ENCODE results near the gene GRK6. TPM values are rescaled to one million over a fixed set of nuclear protein-coding genes. Genes with fewer than 3 reads are reported as not detected.

The GRK6 gene
- total and polyA plus RNA-seq, 9 of the 15 experiments (the other 6 are each of a cell fraction or from before 2014, with no cell fraction given), result 0.63 to 122 (median 44.5) TPM

DNA sequence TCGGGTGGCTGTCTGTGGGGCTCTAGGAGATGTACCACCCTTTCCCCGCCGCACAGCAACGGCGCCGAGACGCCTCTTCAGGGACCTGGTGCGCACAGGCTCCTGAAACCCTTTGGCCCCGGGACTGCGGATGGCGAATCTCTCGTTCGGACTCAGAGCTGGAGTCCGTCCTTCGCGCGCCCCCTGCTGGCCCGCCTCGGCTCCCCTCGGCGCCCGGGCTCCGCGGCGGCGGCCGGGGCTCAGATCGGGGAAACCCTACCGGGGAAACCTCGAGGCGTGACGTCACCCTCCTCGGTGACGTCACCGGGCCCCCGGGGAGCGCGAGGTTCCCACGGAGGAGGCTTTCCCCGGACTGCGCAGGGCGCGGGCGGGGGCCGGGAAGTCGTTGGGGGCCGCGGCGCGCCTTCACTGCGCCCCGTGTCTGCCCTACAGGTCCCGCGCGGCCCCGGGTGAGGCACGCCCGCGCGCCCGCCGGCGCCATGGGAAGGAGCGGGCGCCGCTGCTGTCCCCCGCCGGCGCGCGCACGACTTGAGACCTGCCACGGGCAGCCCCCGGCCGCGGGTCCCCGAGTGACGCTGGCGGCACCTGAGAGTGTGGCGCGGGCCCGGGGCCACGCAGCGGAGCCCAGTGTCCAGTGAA lies 28.0 kb downstream of the GRK6 start (continued):
- TF ChIP-seq STAG1 (CRISPR knock-in tag; IDR thresholded peaks at IDR 0.05; ENCODE audit: borderline replicate concordance) (peak; percentile 60; the same call in 1 of the 2 replicates), GABPA (tag; conservative IDR thresholded peaks at IDR 0.05; ENCODE audit: low read depth) (no peak), MXI1 (IDR thresholded peaks at IDR 0.05; ENCODE audit: low read depth, low read length) (no peak), TRIM24 (IDR thresholded peaks at IDR 0.05) (no peak), HNRNPH1 (optimal IDR thresholded peaks at IDR 0.05; ENCODE audit: low read depth, low read length) (no peak), CREB1 (IDR thresholded peaks at IDR 0.05) (peak; percentile 96), CREB1 (CRISPR knock-in tag; IDR thresholded peaks at IDR 0.05) (peak; percentile 96), MYBL2 (IDR thresholded peaks at IDR 0.05; ENCODE audit: low read depth) (no peak), MYBL2 (CRISPR knock-in tag; IDR thresholded peaks at IDR 0.05; ENCODE audit: borderline replicate concordance) (no peak), ZNF695 (CRISPR knock-in tag; IDR thresholded peaks at IDR 0.05) (no peak), RFX5 (IDR thresholded peaks at IDR 0.05; ENCODE audit: low read depth, low read length) (peak; percentile 56; the same call in 1 of the 2 replicates)
- TF ChIP-seq, protein P1, sequence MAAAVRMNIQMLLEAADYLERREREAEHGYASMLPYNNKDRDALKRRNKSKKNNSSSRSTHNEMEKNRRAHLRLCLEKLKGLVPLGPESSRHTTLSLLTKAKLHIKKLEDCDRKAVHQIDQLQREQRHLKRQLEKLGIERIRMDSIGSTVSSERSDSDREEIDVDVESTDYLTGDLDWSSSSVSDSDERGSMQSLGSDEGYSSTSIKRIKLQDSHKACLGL (CRISPR knock-in tag; IDR thresholded peaks at IDR 0.05; ENCODE audit: borderline replicate concordance, poor library complexity, severe bottlenecking), result no peak
- TF ChIP-seq, protein P2, sequence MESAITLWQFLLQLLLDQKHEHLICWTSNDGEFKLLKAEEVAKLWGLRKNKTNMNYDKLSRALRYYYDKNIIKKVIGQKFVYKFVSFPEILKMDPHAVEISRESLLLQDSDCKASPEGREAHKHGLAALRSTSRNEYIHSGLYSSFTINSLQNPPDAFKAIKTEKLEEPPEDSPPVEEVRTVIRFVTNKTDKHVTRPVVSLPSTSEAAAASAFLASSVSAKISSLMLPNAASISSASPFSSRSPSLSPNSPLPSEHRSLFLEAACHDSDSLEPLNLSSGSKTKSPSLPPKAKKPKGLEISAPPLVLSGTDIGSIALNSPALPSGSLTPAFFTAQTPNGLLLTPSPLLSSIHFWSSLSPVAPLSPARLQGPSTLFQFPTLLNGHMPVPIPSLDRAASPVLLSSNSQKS (CRISPR knock-in tag; IDR thresholded peaks at IDR 0.05), result no peak
- TF ChIP-seq, protein P3, sequence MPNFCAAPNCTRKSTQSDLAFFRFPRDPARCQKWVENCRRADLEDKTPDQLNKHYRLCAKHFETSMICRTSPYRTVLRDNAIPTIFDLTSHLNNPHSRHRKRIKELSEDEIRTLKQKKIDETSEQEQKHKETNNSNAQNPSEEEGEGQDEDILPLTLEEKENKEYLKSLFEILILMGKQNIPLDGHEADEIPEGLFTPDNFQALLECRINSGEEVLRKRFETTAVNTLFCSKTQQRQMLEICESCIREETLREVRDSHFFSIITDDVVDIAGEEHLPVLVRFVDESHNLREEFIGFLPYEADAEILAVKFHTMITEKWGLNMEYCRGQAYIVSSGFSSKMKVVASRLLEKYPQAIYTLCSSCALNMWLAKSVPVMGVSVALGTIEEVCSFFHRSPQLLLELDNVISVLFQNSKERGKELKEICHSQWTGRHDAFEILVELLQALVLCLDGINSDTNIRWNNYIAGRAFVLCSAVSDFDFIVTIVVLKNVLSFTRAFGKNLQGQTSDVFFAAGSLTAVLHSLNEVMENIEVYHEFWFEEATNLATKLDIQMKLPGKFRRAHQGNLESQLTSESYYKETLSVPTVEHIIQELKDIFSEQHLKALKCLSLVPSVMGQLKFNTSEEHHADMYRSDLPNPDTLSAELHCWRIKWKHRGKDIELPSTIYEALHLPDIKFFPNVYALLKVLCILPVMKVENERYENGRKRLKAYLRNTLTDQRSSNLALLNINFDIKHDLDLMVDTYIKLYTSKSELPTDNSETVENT (CRISPR knock-in tag; IDR thresholded peaks at IDR 0.05), result no peak
- TF ChIP-seq, protein P4, sequence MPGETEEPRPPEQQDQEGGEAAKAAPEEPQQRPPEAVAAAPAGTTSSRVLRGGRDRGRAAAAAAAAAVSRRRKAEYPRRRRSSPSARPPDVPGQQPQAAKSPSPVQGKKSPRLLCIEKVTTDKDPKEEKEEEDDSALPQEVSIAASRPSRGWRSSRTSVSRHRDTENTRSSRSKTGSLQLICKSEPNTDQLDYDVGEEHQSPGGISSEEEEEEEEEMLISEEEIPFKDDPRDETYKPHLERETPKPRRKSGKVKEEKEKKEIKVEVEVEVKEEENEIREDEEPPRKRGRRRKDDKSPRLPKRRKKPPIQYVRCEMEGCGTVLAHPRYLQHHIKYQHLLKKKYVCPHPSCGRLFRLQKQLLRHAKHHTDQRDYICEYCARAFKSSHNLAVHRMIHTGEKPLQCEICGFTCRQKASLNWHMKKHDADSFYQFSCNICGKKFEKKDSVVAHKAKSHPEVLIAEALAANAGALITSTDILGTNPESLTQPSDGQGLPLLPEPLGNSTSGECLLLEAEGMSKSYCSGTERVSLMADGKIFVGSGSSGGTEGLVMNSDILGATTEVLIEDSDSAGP (CRISPR knock-in tag; IDR thresholded peaks at IDR 0.05), result no peak
- TF ChIP-seq, protein P5, sequence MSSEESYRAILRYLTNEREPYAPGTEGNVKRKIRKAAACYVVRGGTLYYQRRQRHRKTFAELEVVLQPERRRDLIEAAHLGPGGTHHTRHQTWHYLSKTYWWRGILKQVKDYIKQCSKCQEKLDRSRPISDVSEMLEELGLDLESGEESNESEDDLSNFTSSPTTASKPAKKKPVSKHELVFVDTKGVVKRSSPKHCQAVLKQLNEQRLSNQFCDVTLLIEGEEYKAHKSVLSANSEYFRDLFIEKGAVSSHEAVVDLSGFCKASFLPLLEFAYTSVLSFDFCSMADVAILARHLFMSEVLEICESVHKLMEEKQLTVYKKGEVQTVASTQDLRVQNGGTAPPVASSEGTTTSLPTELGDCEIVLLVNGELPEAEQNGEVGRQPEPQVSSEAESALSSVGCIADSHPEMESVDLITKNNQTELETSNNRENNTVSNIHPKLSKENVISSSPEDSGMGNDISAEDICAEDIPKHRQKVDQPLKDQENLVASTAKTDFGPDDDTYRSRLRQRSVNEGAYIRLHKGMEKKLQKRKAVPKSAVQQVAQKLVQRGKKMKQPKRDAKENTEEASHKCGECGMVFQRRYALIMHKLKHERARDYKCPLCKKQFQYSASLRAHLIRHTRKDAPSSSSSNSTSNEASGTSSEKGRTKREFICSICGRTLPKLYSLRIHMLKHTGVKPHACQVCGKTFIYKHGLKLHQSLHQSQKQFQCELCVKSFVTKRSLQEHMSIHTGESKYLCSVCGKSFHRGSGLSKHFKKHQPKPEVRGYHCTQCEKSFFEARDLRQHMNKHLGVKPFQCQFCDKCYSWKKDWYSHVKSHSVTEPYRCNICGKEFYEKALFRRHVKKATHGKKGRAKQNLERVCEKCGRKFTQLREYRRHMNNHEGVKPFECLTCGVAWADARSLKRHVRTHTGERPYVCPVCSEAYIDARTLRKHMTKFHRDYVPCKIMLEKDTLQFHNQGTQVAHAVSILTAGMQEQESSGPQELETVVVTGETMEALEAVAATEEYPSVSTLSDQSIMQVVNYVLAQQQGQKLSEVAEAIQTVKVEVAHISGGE (CRISPR knock-in tag; IDR thresholded peaks at IDR 0.05), result no peak

Measured in K562 (cell line).